GM12864 (cell line): ENCODE data around the gene CIDEA.
"Not testable (repeated sequence)": the region's sequence is repeated elsewhere in the genome, so short reads cannot be mapped to it uniquely, and the experiment has no call there.

Source experiments
- DNase-seq: peaks from one replicate; pipeline ENCODE4 v3.0.0-alpha.2; 2011; ENCODE audit warnings: low read depth
- H3K4me3 ChIP-seq: 2 replicates; pipeline ENCODE4 v1.5.1; 2011; ENCODE audit warnings: mild to moderate bottlenecking, low read depth, low read length, control low read depth
- CTCF ChIP-seq: IDR thresholded peaks from 2 replicates; pipeline ENCODE4 v1.5.1; 2011; ENCODE audit warnings: low read depth, mild to moderate bottlenecking, moderate library complexity, low read length, control low read depth, inconsistent platforms; ENCODE audit errors: missing control alignments

The CIDEA gene

GRCh38 chr18:12238826-12239225 is 15.3 kb upstream of the CIDEA start:
- DNase-seq = no peak
- H3K4me3 ChIP-seq = no peak overlapping the region
- TF ChIP-seq CTCF = no peak

GRCh38 chr18:12239431-12239830 is 14.7 kb upstream of the CIDEA start:
- no peak overlapping the region for H3K4me3 ChIP-seq
- TF ChIP-seq CTCF = no peak
- no peak for DNase-seq

- no peak overlapping the region for H3K4me3 ChIP-seq
- DNase-seq = no peak
- no peak for TF ChIP-seq CTCF
Observed at GRCh38 chr18:12242658-12243260, 11.4 kb upstream of the CIDEA start.

- not testable (repeated sequence) for DNase-seq, H3K4me3 ChIP-seq
Observed at GRCh38 chr18:12243272-12243671, 10.9 kb upstream of the CIDEA start.

GRCh38 chr18:12245793-12246135 is 8.4 kb upstream of the CIDEA start:
- no peak for DNase-seq
- TF ChIP-seq CTCF = no peak
- no peak overlapping the region for H3K4me3 ChIP-seq

- no peak for DNase-seq
- TF ChIP-seq CTCF = peak; percentile 15
- no peak overlapping the region for H3K4me3 ChIP-seq
Observed at GRCh38 chr18:12246849-12247808, 7.0 kb upstream of the CIDEA start.

GRCh38 chr18:12247946-12248345 is 6.2 kb upstream of the CIDEA start:
- H3K4me3 ChIP-seq = no peak overlapping the region
- no peak for TF ChIP-seq CTCF
- no peak for DNase-seq
